SJSA1 (cell line): ENCODE data around the gene ZNF789. TPM values are rescaled to one million over a fixed set of nuclear protein-coding genes. Genes with fewer than 3 reads are reported as not detected.

Experiments
- DNase-seq, 2 experiments: peaks; one replicate each; pipeline ENCODE4 v3.0.0-alpha.2; 2015 to 2020; ENCODE audit warnings: low spot score in 2 of 2, low read depth in 1 of 2
- H3K27ac ChIP-seq: fragments of 250-450 bp; sonication (Bioruptor Pico); 2 replicates; pipeline ENCODE4 v1.5.1; 2020; ENCODE audit warnings: mild to moderate bottlenecking, moderate library complexity
- H3K27me3 ChIP-seq: fragments of 250-450 bp; sonication (Bioruptor Pico); replicated peaks from 2 replicates; pipeline ENCODE4 v1.5.1; 2020; ENCODE audit warnings: mild to moderate bottlenecking, moderate library complexity
- H3K36me3 ChIP-seq: fragments of 250-450 bp; sonication (Bioruptor Pico); 2 replicates; pipeline ENCODE4 v1.5.1; 2020; ENCODE audit warnings: mild to moderate bottlenecking
- H3K4me1 ChIP-seq: fragments of 250-450 bp; sonication (Bioruptor Pico); replicated peaks from 2 replicates; pipeline ENCODE4 v1.6.1; 2021; ENCODE audit warnings: mild to moderate bottlenecking
- H3K4me3 ChIP-seq: fragments of 250-450 bp; sonication (Bioruptor Pico); 2 replicates; pipeline ENCODE4 v1.5.1; 2020; ENCODE audit warnings: mild to moderate bottlenecking
- H3K9me3 ChIP-seq: fragments of 250-450 bp; sonication (Bioruptor Pico); replicated peaks from 2 replicates; pipeline ENCODE4 v1.5.1; 2020; ENCODE audit warnings: mild to moderate bottlenecking
- total RNA-seq: library from RNA; depleted of rRNA; stranded (reverse); fragments of >200 nt; shearing (Covaris generic); gene quantifications from 2 replicates; pipeline ENCODE4 v1.2.3, GENCODE V29; 2014

Gene ZNF789
- total RNA-seq, 1 experiment from 2014 or later = 11.4 TPM

GRCh38 chr7:99469381-99470065 lies 3.2 kb upstream of the ZNF789 start:
- H3K4me1 ChIP-seq = peaks cover 25% of the 10 kb centered on the region
- 0 out of 2 replicates have a peak, but pooled peaks cover 3% of the 10 kb centered on the region for H3K9me3 ChIP-seq
- H3K27me3 ChIP-seq = no peaks in the 10 kb centered on the region
- H3K36me3 ChIP-seq = peaks cover 19% of the 10 kb centered on the region
- DNase-seq = no peak
- no peak overlapping the region for H3K4me3 ChIP-seq
- H3K27ac ChIP-seq = no peak overlapping the region

GRCh38 chr7:99473315-99473596 lies 566 bp downstream of the ZNF789 start:
- Histone ChIP-seq H3K4me1 (peaks cover 13% of the 10 kb centered on the region), H3K36me3 (peaks cover 27% of the 10 kb centered on the region), H3K4me3 (peak overlapping the region; percentile 72), H3K9me3 (0 out of 2 replicates have a peak, but pooled peaks cover 3% of the 10 kb centered on the region), H3K27me3 (no peaks in the 10 kb centered on the region), H3K27ac (peak overlapping the region; percentile 9; the same call in 1 of the 2 replicates)
- peak in 1 of 2 experiments; percentile 50 for DNase-seq

GRCh38 chr7:99476107-99476506 lies 3.4 kb downstream of the ZNF789 start:
- Histone ChIP-seq H3K27ac (no peak overlapping the region), H3K27me3 (no peaks in the 10 kb centered on the region), H3K4me3 (no peak overlapping the region), H3K9me3 (0 out of 2 replicates have a peak, but pooled peaks cover 2% of the 10 kb centered on the region), H3K36me3 (peaks cover 56% of the 10 kb centered on the region), H3K4me1 (peaks cover 11% of the 10 kb centered on the region)
- DNase-seq = no peak

- Histone ChIP-seq H3K27me3 (no peaks in the 10 kb centered on the region), H3K4me1 (peaks cover 3% of the 10 kb centered on the region), H3K4me3 (no peak overlapping the region), H3K9me3 (no peaks in the 10 kb centered on the region), H3K27ac (no peak overlapping the region), H3K36me3 (peaks cover 64% of the 10 kb centered on the region)
- no peak for DNase-seq
Observed at GRCh38 chr7:99478464-99479440, 6.1 kb downstream of the ZNF789 start.

GRCh38 chr7:99485094-99485493 lies 12.4 kb downstream of the ZNF789 start:
- no peaks in the 10 kb centered on the region for H3K9me3 ChIP-seq

GRCh38 chr7:99489235-99489634 lies 16.5 kb downstream of the ZNF789 start:
- no peaks in the 10 kb centered on the region for H3K4me1 ChIP-seq
- peaks cover 11% of the 10 kb centered on the region for H3K9me3 ChIP-seq
- no peak for DNase-seq
- H3K27ac ChIP-seq = no peak overlapping the region
- H3K4me3 ChIP-seq = no peak overlapping the region
- peaks cover 67% of the 10 kb centered on the region for H3K36me3 ChIP-seq
- no peaks in the 10 kb centered on the region for H3K27me3 ChIP-seq

More at GRCh38 chr7:99485094-99485493, 12.4 kb downstream of the ZNF789 start:
- H3K27me3 ChIP-seq = no peaks in the 10 kb centered on the region
- no peak overlapping the region for H3K27ac ChIP-seq
- no peak for DNase-seq
- no peaks in the 10 kb centered on the region for H3K4me1 ChIP-seq
- peaks cover 65% of the 10 kb centered on the region for H3K36me3 ChIP-seq
- no peak overlapping the region for H3K4me3 ChIP-seq

GRCh38 chr7:99490878-99491277 lies 18.2 kb downstream of the ZNF789 start:
- Histone ChIP-seq H3K27me3 (no peaks in the 10 kb centered on the region), H3K9me3 (peaks cover 15% of the 10 kb centered on the region), H3K36me3 (peaks cover 68% of the 10 kb centered on the region), H3K4me3 (no peak overlapping the region), H3K4me1 (no peaks in the 10 kb centered on the region), H3K27ac (no peak overlapping the region)
- DNase-seq = no peak

- DNase-seq = no peak
- Histone ChIP-seq H3K9me3 (peaks cover 15% of the 10 kb centered on the region), H3K4me1 (peaks cover 11% of the 10 kb centered on the region), H3K36me3 (peaks cover 80% of the 10 kb centered on the region), H3K4me3 (no peak overlapping the region), H3K27me3 (no peaks in the 10 kb centered on the region), H3K27ac (no peak overlapping the region)
Observed at GRCh38 chr7:99493823-99494222, 21.1 kb downstream of the ZNF789 start.

- peaks cover 69% of the 10 kb centered on the region for H3K36me3 ChIP-seq
- no peak for DNase-seq
- H3K27me3 ChIP-seq = no peaks in the 10 kb centered on the region
Observed at GRCh38 chr7:99497766-99498545, 25.3 kb downstream of the ZNF789 start.

GRCh38 chr7:99498546-99498944 lies 25.9 kb downstream of the ZNF789 start:
- no peak for DNase-seq
- Histone ChIP-seq H3K9me3 (peaks cover 11% of the 10 kb centered on the region), H3K36me3 (peaks cover 63% of the 10 kb centered on the region), H3K4me3 (peak overlapping the region; percentile 60), H3K4me1 (peaks cover 12% of the 10 kb centered on the region), H3K27ac (no peak overlapping the region), H3K27me3 (no peaks in the 10 kb centered on the region)

More at GRCh38 chr7:99497766-99498545, 25.3 kb downstream of the ZNF789 start:
- Histone ChIP-seq H3K9me3 (peaks cover 15% of the 10 kb centered on the region), H3K4me3 (no peak overlapping the region), H3K4me1 (peaks cover 12% of the 10 kb centered on the region), H3K27ac (no peak overlapping the region)

- DNase-seq = no peak
- H3K27ac ChIP-seq = peak overlapping the region; percentile 58
- H3K9me3 ChIP-seq = peaks cover 3% of the 10 kb centered on the region
- peaks cover 16% of the 10 kb centered on the region for H3K4me1 ChIP-seq
- no peaks in the 10 kb centered on the region for H3K27me3 ChIP-seq
- peaks cover 55% of the 10 kb centered on the region for H3K36me3 ChIP-seq
- H3K4me3 ChIP-seq = peak overlapping the region; percentile 60
Observed at GRCh38 chr7:99499371-99499720, 26.7 kb downstream of the ZNF789 start.

- Histone ChIP-seq H3K4me1 (peaks cover 16% of the 10 kb centered on the region), H3K27ac (peak within 1 kb of the TSS; percentile 58), H3K4me3 (peak within 1 kb of the TSS; percentile 60), H3K27me3 (no peaks in the 10 kb centered on the region), H3K9me3 (peaks cover 3% of the 10 kb centered on the region), H3K36me3 (peaks cover 49% of the 10 kb centered on the region)
- DNase-seq = peak; percentile 90 to 92
Observed at GRCh38 chr7:99499721-99500636, 27.3 kb downstream of the ZNF789 start, which contains the start of gene ZNF394. Gene ZNF394 (minus strand): TSS chr7:99500281. CDS start chr7:99500093, 188 bp downstream.
